GM21786 (cell line): ENCODE measurements around the gene TMEM175.

Source experiments
- ATAC-seq: cut with Tn5 transposase; IDR thresholded peaks from one replicate; pipeline ENCODE4 v1.9.1; 2021; ENCODE audit not compliant: unreplicated experiment

Gene TMEM175

GRCh38 chr4:946103-946450, 13.8 kb downstream of the TMEM175 start:
- ATAC-seq = no peak

GRCh38 chr4:946517-947471, 14.5 kb downstream of the TMEM175 start:
- ATAC-seq = no peak

- no peak for ATAC-seq
These were observed 15.3 kb downstream of the TMEM175 start for GRCh38 chr4:947491-947971.

- ATAC-seq = no peak
These were observed 16.1 kb downstream of the TMEM175 start for GRCh38 chr4:948101-948935.

GRCh38 chr4:948936-949300, 16.7 kb downstream of the TMEM175 start:
- ATAC-seq = no peak

GRCh38 chr4:949656-950055, 17.4 kb downstream of the TMEM175 start:
- no peak for ATAC-seq

- no peak for ATAC-seq
These were observed 18.1 kb downstream of the TMEM175 start for GRCh38 chr4:950136-951020.

GRCh38 chr4:951186-951585, 18.9 kb downstream of the TMEM175 start:
- no peak for ATAC-seq

- ATAC-seq = no peak
These were observed 19.6 kb downstream of the TMEM175 start for GRCh38 chr4:951594-952468.

GRCh38 chr4:952881-953573, 20.8 kb downstream of the TMEM175 start:
- no peak for ATAC-seq

- no peak for ATAC-seq
These were observed 21.3 kb downstream of the TMEM175 start for GRCh38 chr4:953574-953915.

GRCh38 chr4:954211-955020, 22.2 kb downstream of the TMEM175 start:
- no peak for ATAC-seq

GRCh38 chr4:955161-955921, 23.1 kb downstream of the TMEM175 start:
- no peak for ATAC-seq

GRCh38 chr4:955931-956381, 23.7 kb downstream of the TMEM175 start:
- ATAC-seq = no peak

GRCh38 chr4:956531-957230, 24.4 kb downstream of the TMEM175 start:
- no peak for ATAC-seq

- ATAC-seq = no peak
These were observed 24.9 kb downstream of the TMEM175 start for GRCh38 chr4:957231-957580.

GRCh38 chr4:957581-958313, 25.5 kb downstream of the TMEM175 start:
- no peak for ATAC-seq
